GM06990 (cell line): Measurements from ENCODE around the gene PLA2G2F.
"Not testable (repeated sequence)": the region's sequence is repeated elsewhere in the genome, so short reads cannot be mapped to it uniquely, and the experiment has no call there.

Source experiments
- DNase-seq: peaks from one replicate; pipeline ENCODE4 v3.0.0-alpha.2; 2011; ENCODE audit not compliant: insufficient read length; ENCODE audit errors: extremely low read depth
- H3K27me3 ChIP-seq: replicated peaks from 2 replicates; pipeline ENCODE4 v1.6.0; 2011; ENCODE audit warnings: low read length; ENCODE audit not compliant: control insufficient read depth, insufficient read depth
- H3K36me3 ChIP-seq: 2 replicates; pipeline ENCODE4 v1.5.1; 2011; ENCODE audit warnings: low read length; ENCODE audit not compliant: control insufficient read depth, insufficient read depth
- H3K4me3 ChIP-seq: replicated peaks from 2 replicates; pipeline ENCODE4 v1.5.1; 2011; ENCODE audit warnings: low read depth, mild to moderate bottlenecking, control low read depth, low read length
- TF ChIP-seq, protein P1 (sequence below): IDR thresholded peaks from 2 replicates; pipeline ENCODE4 v1.5.1; 2011; ENCODE audit warnings: low read length, control low read depth, mild to moderate bottlenecking, inconsistent platforms; ENCODE audit not compliant: insufficient read depth, poor library complexity, severe bottlenecking

The PLA2G2F gene

GRCh38 chr1:20124456-20125057 lies 14.6 kb upstream of the PLA2G2F start:
- Histone ChIP-seq H3K4me3 (no peak overlapping the region), H3K27me3 (no peaks in the 10 kb centered on the region), H3K36me3 (no peaks in the 10 kb centered on the region)
- TF ChIP-seq, protein P1, sequence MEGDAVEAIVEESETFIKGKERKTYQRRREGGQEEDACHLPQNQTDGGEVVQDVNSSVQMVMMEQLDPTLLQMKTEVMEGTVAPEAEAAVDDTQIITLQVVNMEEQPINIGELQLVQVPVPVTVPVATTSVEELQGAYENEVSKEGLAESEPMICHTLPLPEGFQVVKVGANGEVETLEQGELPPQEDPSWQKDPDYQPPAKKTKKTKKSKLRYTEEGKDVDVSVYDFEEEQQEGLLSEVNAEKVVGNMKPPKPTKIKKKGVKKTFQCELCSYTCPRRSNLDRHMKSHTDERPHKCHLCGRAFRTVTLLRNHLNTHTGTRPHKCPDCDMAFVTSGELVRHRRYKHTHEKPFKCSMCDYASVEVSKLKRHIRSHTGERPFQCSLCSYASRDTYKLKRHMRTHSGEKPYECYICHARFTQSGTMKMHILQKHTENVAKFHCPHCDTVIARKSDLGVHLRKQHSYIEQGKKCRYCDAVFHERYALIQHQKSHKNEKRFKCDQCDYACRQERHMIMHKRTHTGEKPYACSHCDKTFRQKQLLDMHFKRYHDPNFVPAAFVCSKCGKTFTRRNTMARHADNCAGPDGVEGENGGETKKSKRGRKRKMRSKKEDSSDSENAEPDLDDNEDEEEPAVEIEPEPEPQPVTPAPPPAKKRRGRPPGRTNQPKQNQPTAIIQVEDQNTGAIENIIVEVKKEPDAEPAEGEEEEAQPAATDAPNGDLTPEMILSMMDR = no peak
- peak; percentile 36 for DNase-seq

- H3K27me3 ChIP-seq = no peaks in the 10 kb centered on the region
- TF ChIP-seq, protein P1 = no peak
- H3K4me3 ChIP-seq = no peak overlapping the region
- H3K36me3 ChIP-seq = no peaks in the 10 kb centered on the region
- DNase-seq = no peak
Observed at GRCh38 chr1:20125100-20125499, 14.0 kb upstream of the PLA2G2F start.

DNA sequence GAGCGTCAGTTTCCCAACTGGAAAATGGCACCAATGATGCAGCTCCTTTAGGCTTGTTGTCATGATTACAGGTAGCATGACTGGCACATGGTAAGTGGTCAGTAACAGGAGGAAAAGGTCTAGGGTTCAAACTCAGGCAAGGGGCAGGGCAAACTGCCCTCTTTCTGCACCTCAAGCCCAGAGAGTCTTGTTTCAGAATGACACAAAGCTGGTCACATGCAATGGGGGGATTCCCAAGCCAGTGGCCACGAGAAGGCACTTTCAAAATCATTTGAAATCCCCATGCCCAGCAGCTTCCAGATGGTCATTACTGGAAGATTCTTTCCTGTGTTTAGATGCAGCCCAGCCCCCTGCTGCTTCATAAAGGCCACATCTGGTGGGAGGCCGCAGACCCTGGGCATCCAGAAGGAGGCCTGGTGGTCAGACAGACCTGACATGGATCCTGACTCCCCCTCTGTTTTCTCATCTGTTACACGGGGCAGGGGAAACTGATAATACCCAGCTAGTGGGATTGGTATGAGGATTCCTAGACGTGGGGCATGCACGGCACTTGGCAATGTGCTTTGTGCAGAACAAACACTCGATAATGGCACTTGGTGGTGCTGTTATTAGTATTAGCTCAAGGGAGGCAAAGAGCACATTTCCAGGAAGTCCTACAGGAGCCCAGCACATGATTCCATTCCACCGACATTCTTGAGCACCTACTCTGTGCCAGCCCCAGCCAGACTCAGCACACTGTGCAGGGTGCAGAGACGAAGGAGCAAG lies 12.9 kb upstream of the PLA2G2F start:
- Histone ChIP-seq H3K4me3 (no peak overlapping the region), H3K27me3 (no peaks in the 10 kb centered on the region)

DNA sequence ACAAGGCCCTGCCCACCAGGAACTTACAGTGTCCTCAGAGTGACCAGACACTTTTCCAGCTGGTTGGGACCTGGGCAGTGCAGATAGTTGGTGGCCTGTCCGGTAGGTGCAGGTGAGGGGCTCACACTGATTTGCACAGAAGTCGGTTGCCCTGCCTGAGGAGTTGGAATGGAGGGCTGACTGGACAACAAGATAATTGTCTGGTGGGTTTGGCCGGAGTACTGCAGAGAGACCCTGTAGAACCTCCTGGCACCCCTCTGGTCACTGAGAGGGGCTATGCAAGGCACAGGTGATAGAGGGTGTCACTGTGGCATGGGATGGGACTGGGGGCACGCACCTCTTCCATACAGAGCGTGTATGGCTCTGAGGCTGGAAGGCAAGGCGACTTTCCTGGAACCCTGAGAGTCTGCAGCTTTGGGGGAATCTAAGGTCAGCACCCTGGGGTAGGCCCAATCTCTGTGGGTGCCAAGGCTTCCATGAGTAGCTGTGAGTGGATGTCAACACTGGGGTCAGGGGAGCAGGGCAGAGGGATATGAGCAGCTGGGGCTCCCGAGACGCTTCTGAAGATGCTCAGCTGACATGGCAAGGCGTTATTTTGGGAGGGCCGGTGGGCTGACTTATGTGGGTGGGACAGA lies 12.2 kb upstream of the PLA2G2F start:
- TF ChIP-seq, protein P1 = no peak
- DNase-seq = peak; percentile 42
- no peaks in the 10 kb centered on the region for H3K27me3 ChIP-seq
- no peaks in the 10 kb centered on the region for H3K36me3 ChIP-seq
- H3K4me3 ChIP-seq = no peak overlapping the region

More for the DNA sequence above, 12.9 kb upstream of the PLA2G2F start:
- TF ChIP-seq, protein P1 = peak; percentile 3
- DNase-seq = peak; percentile 53
- no peaks in the 10 kb centered on the region for H3K36me3 ChIP-seq

DNA sequence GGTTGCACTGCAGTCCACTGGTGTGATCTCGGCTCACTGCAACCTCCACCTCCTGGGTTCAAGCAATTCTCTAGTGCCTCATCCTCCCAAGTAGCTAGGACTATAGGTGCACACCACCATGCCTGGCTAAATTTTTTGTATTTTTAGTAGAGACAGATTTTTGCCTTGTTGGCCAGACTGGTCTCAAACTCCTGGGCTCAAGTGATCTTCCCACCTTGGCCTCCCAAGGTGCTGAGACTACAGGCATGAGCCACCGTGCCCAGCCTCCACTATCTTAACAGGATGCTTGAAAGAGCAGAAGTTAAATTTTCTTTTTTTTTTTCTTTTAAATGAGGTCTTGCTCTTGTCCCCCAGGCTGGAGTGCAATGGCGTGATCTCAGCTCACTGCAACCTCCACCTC lies 8.6 kb upstream of the PLA2G2F start:
- H3K4me3 ChIP-seq, H3K36me3 ChIP-seq, DNase-seq, H3K27me3 ChIP-seq: not testable (repeated sequence)

GRCh38 chr1:20134995-20135394 lies 4.1 kb upstream of the PLA2G2F start:
- TF ChIP-seq, protein P1 = no peak
- no peak for DNase-seq
- Histone ChIP-seq H3K4me3 (no peak overlapping the region), H3K36me3 (no peaks in the 10 kb centered on the region), H3K27me3 (no peaks in the 10 kb centered on the region)
